ENCODE data around the gene KLHL36.

The KLHL36 gene

GRCh38 chr16:84610376-84610775 lies 37.9 kb upstream of the KLHL36 start:
- no peak overlapping the region for H3K4me3 ChIP-seq (replicated peaks in 1 of 2; ENCODE audit: low read depth in 2 of 2, low read length in 2 of 2)
- TF ChIP-seq CTCF (IDR thresholded peaks at IDR 0.05; ENCODE audit: low read depth, low read length) = no peak

GRCh38 chr16:84611041-84611440 lies 37.3 kb upstream of the KLHL36 start:
- TF ChIP-seq CTCF (IDR thresholded peaks at IDR 0.05; ENCODE audit: low read depth, low read length) = no peak
- DNase-seq (ENCODE audit: low read depth in 2 of 2) = peak; percentile 18 to 74
- H3K4me3 ChIP-seq (replicated peaks in 1 of 2; ENCODE audit: low read depth in 2 of 2, low read length in 2 of 2) = no peak overlapping the region

More at GRCh38 chr16:84610376-84610775, 37.9 kb upstream of the KLHL36 start:
- peak in 1 of 2 donors; percentile 29 for DNase-seq (ENCODE audit: low read depth in 2 of 2)

- no peak overlapping the region for H3K4me3 ChIP-seq (replicated peaks in 1 of 2; ENCODE audit: low read depth in 2 of 2, low read length in 2 of 2)
- TF ChIP-seq CTCF (IDR thresholded peaks at IDR 0.05; ENCODE audit: low read depth, low read length) = no peak
- DNase-seq (ENCODE audit: low read depth in 2 of 2) = no peak
Measured at GRCh38 chr16:84612686-84613085, 35.6 kb upstream of the KLHL36 start.

- TF ChIP-seq CTCF (IDR thresholded peaks at IDR 0.05; ENCODE audit: low read depth, low read length) = no peak
- DNase-seq (ENCODE audit: low read depth in 2 of 2) = no peak
- no peak overlapping the region for H3K4me3 ChIP-seq (replicated peaks in 1 of 2; ENCODE audit: low read depth in 2 of 2, low read length in 2 of 2)
Measured at GRCh38 chr16:84613408-84614072, 34.8 kb upstream of the KLHL36 start.

GRCh38 chr16:84614073-84614459 lies 34.2 kb upstream of the KLHL36 start:
- DNase-seq (ENCODE audit: low read depth in 2 of 2) = no peak
- no peak overlapping the region for H3K4me3 ChIP-seq (replicated peaks in 1 of 2; ENCODE audit: low read depth in 2 of 2, low read length in 2 of 2)
- no peak for TF ChIP-seq CTCF (IDR thresholded peaks at IDR 0.05; ENCODE audit: low read depth, low read length)

GRCh38 chr16:84614623-84614967 lies 33.7 kb upstream of the KLHL36 start:
- no peak for TF ChIP-seq CTCF (IDR thresholded peaks at IDR 0.05; ENCODE audit: low read depth, low read length)
- DNase-seq (ENCODE audit: low read depth in 2 of 2) = no peak
- no peak overlapping the region for H3K4me3 ChIP-seq (replicated peaks in 1 of 2; ENCODE audit: low read depth in 2 of 2, low read length in 2 of 2)

All from cardiac fibroblast (primary cell).